ENCODE data around the gene ARHGDIG.

Gene ARHGDIG

GRCh38 chr16:291539-291938, 11.1 kb downstream of the ARHGDIG start:
- H3K27ac ChIP-seq = no peak overlapping the region
- no peak for DNase-seq (ENCODE audit: low read depth, low spot score)

- no peak overlapping the region for H3K27ac ChIP-seq
- DNase-seq (ENCODE audit: low read depth, low spot score) = no peak
Measured at GRCh38 chr16:293043-293775, 12.8 kb downstream of the ARHGDIG start.

GRCh38 chr16:296276-296675, 15.9 kb downstream of the ARHGDIG start:
- H3K27ac ChIP-seq = no peak overlapping the region

GRCh38 chr16:296806-297510, 16.6 kb downstream of the ARHGDIG start:
- DNase-seq (ENCODE audit: low read depth, low spot score) = no peak
- no peak overlapping the region for H3K27ac ChIP-seq

More at GRCh38 chr16:296276-296675, 15.9 kb downstream of the ARHGDIG start:
- DNase-seq (ENCODE audit: low read depth, low spot score) = no peak

- no peak overlapping the region for H3K27ac ChIP-seq
- no peak for DNase-seq (ENCODE audit: low read depth, low spot score)
Measured at GRCh38 chr16:297832-298231, 17.4 kb downstream of the ARHGDIG start.

GRCh38 chr16:301235-301634, 20.8 kb downstream of the ARHGDIG start:
- no peak overlapping the region for H3K27ac ChIP-seq
- DNase-seq (ENCODE audit: low read depth, low spot score) = no peak

- H3K27ac ChIP-seq = no peak overlapping the region
- no peak for DNase-seq (ENCODE audit: low read depth, low spot score)
Measured at GRCh38 chr16:301950-302349, 21.6 kb downstream of the ARHGDIG start.

GRCh38 chr16:303760-304505, 23.5 kb downstream of the ARHGDIG start:
- H3K27ac ChIP-seq = no peak overlapping the region
- no peak for DNase-seq (ENCODE audit: low read depth, low spot score)

- DNase-seq (ENCODE audit: low read depth, low spot score) = peak; percentile 52
Measured at GRCh38 chr16:305916-306626, 25.7 kb downstream of the ARHGDIG start.

GRCh38 chr16:306911-307370, 26.6 kb downstream of the ARHGDIG start:
- no peak for DNase-seq (ENCODE audit: low read depth, low spot score)
- no peak overlapping the region for H3K27ac ChIP-seq

More at GRCh38 chr16:305916-306626, 25.7 kb downstream of the ARHGDIG start:
- H3K27ac ChIP-seq = no peak overlapping the region

- DNase-seq (ENCODE audit: low read depth, low spot score) = no peak
- no peak overlapping the region for H3K27ac ChIP-seq
Measured at GRCh38 chr16:307691-308312, 27.4 kb downstream of the ARHGDIG start.

GRCh38 chr16:309476-309875, 29.1 kb downstream of the ARHGDIG start:
- H3K27ac ChIP-seq = no peak overlapping the region
- no peak for DNase-seq (ENCODE audit: low read depth, low spot score)

GRCh38 chr16:311725-312124, 31.3 kb downstream of the ARHGDIG start:
- H3K27ac ChIP-seq = no peak overlapping the region
- no peak for DNase-seq (ENCODE audit: low read depth, low spot score)

GRCh38 chr16:314351-314750, 34.0 kb downstream of the ARHGDIG start:
- DNase-seq (ENCODE audit: low read depth, low spot score) = no peak
- H3K27ac ChIP-seq = no peak overlapping the region

- DNase-seq (ENCODE audit: low read depth, low spot score) = no peak
- H3K27ac ChIP-seq = no peak overlapping the region
Measured at GRCh38 chr16:314795-315299, 34.5 kb downstream of the ARHGDIG start.

- DNase-seq (ENCODE audit: low read depth, low spot score) = no peak
- no peak overlapping the region for H3K27ac ChIP-seq
Measured at GRCh38 chr16:316741-317464, 36.5 kb downstream of the ARHGDIG start.

GRCh38 chr16:317583-317982, 37.2 kb downstream of the ARHGDIG start:
- no peak overlapping the region for H3K27ac ChIP-seq
- DNase-seq (ENCODE audit: low read depth, low spot score) = no peak

GRCh38 chr16:318628-319027, 38.2 kb downstream of the ARHGDIG start:
- no peak overlapping the region for H3K27ac ChIP-seq
- no peak for DNase-seq (ENCODE audit: low read depth, low spot score)

- no peak for DNase-seq (ENCODE audit: low read depth, low spot score)
- no peak overlapping the region for H3K27ac ChIP-seq
Measured at GRCh38 chr16:320206-320605, 39.8 kb downstream of the ARHGDIG start.

Measured in epithelial cell of prostate (primary cell).